ENCODE data around the gene SYCE1L. TPM values are rescaled to one million over a fixed set of nuclear protein-coding genes. Genes with fewer than 3 reads are reported as not detected.
A peak's percentile ranks its signal among the peaks of the same experiment; 100 is the strongest.

SYCE1L gene
- total RNA-seq, 1 donor from 2014 or later, result 20.0 TPM

DNA sequence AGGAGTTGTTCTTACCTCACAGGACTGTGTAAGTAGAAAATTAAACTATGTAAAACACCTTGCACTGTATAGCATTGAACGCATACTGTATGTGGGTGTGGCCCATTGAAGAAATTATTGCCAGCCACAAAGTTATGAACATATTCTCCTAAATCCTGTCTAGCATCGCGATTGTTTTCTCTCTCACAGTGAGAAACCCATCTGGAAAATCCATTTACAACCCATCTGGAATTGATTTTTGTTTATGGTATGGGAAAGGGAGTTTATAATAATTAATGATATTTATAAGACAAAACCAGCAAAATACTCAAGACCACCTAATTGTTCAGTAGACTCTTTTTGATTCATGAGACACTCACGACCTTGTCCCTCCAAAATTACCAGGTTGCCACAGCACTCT, 30.3 kb upstream of the SYCE1L start:
- no peak for DNase-seq (ENCODE audit: extremely low spot score, unreplicated experiment)
- peaks cover 27% of the 10 kb centered on the region for H3K27me3 Mint-ChIP-seq
- H3K27ac Mint-ChIP-seq, result no peak overlapping the region
- TF ChIP-seq, protein P1, sequence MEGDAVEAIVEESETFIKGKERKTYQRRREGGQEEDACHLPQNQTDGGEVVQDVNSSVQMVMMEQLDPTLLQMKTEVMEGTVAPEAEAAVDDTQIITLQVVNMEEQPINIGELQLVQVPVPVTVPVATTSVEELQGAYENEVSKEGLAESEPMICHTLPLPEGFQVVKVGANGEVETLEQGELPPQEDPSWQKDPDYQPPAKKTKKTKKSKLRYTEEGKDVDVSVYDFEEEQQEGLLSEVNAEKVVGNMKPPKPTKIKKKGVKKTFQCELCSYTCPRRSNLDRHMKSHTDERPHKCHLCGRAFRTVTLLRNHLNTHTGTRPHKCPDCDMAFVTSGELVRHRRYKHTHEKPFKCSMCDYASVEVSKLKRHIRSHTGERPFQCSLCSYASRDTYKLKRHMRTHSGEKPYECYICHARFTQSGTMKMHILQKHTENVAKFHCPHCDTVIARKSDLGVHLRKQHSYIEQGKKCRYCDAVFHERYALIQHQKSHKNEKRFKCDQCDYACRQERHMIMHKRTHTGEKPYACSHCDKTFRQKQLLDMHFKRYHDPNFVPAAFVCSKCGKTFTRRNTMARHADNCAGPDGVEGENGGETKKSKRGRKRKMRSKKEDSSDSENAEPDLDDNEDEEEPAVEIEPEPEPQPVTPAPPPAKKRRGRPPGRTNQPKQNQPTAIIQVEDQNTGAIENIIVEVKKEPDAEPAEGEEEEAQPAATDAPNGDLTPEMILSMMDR (conservative IDR thresholded peaks at IDR 0.05), result no peak
- peaks cover 11% of the 10 kb centered on the region for H3K4me1 Mint-ChIP-seq (ENCODE audit: unreplicated experiment)
- no peaks in the 10 kb centered on the region for H3K9me3 Mint-ChIP-seq
- no peak overlapping the region for H3K4me3 Mint-ChIP-seq
- no peaks in the 10 kb centered on the region for H3K36me3 Mint-ChIP-seq

DNA sequence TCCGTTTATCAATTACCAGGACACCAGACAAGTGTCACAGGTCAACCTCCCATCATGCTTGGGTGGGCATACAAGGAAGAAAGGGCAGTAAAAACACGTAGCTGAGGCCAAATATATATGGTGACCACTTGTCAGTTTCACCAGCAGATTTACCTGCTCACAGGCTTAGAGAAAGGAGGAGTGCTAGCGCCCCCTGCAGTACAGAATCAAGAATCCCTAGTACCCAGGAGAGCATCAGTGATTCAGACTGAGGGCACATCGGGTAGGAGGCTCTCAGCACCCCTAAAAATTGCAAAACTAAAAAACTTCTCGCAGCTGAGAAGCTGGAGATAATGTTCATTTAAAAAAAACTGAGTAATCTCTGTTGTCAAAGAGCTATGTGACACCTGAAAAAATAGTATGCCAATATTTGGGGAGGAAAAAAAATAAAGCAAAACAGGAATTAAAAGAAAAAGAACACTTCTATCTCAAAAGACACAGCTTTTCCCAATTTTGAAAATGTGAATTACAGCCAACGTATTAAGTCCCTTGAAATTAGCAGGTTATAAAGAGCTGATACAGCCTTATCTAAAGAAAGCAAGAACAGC, 29.5 kb upstream of the SYCE1L start:
- Mint-ChIP-seq H3K36me3 (no peaks in the 10 kb centered on the region), H3K4me1 (ENCODE audit: unreplicated experiment) (peaks cover 11% of the 10 kb centered on the region), H3K4me3 (no peak overlapping the region), H3K27ac (peak overlapping the region; percentile 38), H3K9me3 (no peaks in the 10 kb centered on the region), H3K27me3 (peaks cover 31% of the 10 kb centered on the region)
- TF ChIP-seq, protein P1 (conservative IDR thresholded peaks at IDR 0.05), result peak; percentile 85
- DNase-seq (ENCODE audit: extremely low spot score, unreplicated experiment), result no peak

DNA sequence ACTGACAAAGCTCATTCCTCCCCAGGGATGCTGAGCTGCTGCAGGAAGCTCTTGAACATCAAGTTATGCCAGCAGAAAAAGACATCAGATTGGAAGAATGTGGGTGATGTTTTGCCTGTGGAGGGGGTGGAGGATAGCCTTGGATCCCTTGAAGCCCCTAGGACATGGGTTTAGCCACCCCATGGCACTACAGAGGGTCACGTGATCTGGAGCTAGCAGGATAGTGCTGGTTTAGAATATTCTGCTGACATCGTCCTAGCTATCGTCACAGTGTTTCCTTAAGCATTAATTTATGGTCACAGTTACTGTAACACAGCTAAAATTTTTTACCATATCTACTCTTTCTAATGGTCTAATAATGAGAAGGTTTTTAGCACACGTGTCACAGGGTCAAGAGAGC, 28.4 kb upstream of the SYCE1L start:
- peaks cover 31% of the 10 kb centered on the region for H3K27me3 Mint-ChIP-seq
- no peaks in the 10 kb centered on the region for H3K36me3 Mint-ChIP-seq

DNA sequence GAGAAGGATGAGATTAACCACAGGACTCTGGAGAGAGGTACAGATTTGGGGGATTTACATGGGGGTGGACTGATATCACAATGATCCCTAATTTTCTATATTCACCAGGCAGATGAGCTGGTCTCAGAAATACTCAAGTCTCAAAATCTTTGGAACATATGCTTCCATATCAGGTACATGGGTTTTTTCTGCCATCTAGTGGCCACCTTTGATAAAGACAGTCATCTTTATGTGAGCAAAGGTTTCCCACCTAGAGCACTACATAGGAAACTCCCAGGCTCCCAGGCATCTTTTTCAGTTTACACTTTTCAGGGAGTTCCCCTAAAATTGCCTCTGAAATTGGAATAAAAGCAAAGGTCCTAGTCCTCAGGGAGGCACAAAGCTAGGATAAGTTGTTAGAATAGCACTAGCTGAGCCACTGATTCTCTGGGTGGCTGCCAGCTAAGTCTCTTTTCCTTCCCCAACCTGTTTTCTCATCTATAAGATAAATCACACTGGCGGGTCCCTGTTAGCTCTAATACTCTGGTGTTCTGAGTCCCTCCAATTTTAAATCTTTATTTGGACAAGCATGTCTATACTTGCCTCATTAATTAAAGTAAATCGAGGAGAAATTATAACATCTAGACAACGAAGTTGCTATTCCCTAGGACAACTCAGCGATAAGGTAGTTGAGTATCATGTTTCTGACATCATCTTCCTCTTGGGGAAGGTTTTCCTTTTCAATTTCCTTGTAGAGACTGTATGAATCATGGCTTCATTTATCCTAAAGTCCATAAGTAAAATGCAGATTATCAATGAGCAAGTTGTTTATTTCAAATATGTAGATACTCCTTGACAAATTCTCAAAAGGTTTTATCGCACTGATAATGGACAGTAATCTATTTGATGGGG, 27.2 kb upstream of the SYCE1L start:
- TF ChIP-seq, protein P1 (conservative IDR thresholded peaks at IDR 0.05), result peak; percentile 86
- DNase-seq (ENCODE audit: extremely low spot score, unreplicated experiment), result no peak
- peaks cover 11% of the 10 kb centered on the region for H3K4me1 Mint-ChIP-seq (ENCODE audit: unreplicated experiment)
- no peaks in the 10 kb centered on the region for H3K36me3 Mint-ChIP-seq
- H3K4me3 Mint-ChIP-seq, result no peak overlapping the region
- no peak overlapping the region for H3K27ac Mint-ChIP-seq
- H3K9me3 Mint-ChIP-seq, result no peaks in the 10 kb centered on the region
- peaks cover 37% of the 10 kb centered on the region for H3K27me3 Mint-ChIP-seq

More for the DNA sequence above, 28.4 kb upstream of the SYCE1L start:
- Mint-ChIP-seq H3K4me3 (no peak overlapping the region), H3K27ac (no peak overlapping the region), H3K9me3 (no peaks in the 10 kb centered on the region), H3K4me1 (ENCODE audit: unreplicated experiment) (peaks cover 11% of the 10 kb centered on the region)
- DNase-seq (ENCODE audit: extremely low spot score, unreplicated experiment), result no peak
- TF ChIP-seq, protein P1 (conservative IDR thresholded peaks at IDR 0.05), result no peak

DNA sequence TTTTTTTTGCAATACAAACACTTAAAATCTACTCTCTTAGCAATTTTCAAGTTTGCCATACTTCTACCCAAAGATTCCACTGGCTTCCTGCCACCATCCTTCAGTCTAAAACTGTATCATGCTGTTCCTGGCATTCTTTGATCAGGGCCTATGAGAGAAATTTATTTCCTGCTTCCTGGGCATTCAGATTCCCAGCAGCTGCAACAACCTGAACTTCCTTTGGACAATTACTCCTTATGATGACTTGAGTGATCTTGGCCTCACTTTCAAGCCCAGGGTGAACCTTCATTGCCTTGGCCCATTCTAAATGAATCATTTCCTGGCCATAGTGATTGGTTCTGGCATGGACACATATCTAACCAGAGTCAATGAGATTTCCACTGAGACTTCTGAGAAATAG, 26.3 kb upstream of the SYCE1L start:
- no peaks in the 10 kb centered on the region for H3K9me3 Mint-ChIP-seq
- H3K36me3 Mint-ChIP-seq, result no peaks in the 10 kb centered on the region
- H3K27me3 Mint-ChIP-seq, result peaks cover 40% of the 10 kb centered on the region
- TF ChIP-seq, protein P1 (conservative IDR thresholded peaks at IDR 0.05), result no peak
- H3K4me1 Mint-ChIP-seq (ENCODE audit: unreplicated experiment), result peaks cover 11% of the 10 kb centered on the region
- H3K27ac Mint-ChIP-seq, result no peak overlapping the region
- DNase-seq (ENCODE audit: extremely low spot score, unreplicated experiment), result no peak
- H3K4me3 Mint-ChIP-seq, result no peak overlapping the region
